Hematopoietic multipotent progenitor cell (in vitro differentiated cells): ENCODE data around the gene EBF3. TPM values are rescaled to one million over a fixed set of nuclear protein-coding genes. Genes with fewer than 3 reads are reported as not detected.

Experiments
- DNase-seq, 3 donors: peaks; one replicate each; pipeline ENCODE4 v3.0.0-alpha.2; 2011 to 2015; ENCODE audit warnings: low read depth in 2 of 3, low spot score in 2 of 3
- total RNA-seq: library from RNA; depleted of rRNA; stranded (reverse); fragments of >200 nt; gene quantifications from one replicate; pipeline ENCODE4 v1.2.3, GENCODE V29; 2012

EBF3 gene
- total RNA-seq, 1 donor: not detected

DNA sequence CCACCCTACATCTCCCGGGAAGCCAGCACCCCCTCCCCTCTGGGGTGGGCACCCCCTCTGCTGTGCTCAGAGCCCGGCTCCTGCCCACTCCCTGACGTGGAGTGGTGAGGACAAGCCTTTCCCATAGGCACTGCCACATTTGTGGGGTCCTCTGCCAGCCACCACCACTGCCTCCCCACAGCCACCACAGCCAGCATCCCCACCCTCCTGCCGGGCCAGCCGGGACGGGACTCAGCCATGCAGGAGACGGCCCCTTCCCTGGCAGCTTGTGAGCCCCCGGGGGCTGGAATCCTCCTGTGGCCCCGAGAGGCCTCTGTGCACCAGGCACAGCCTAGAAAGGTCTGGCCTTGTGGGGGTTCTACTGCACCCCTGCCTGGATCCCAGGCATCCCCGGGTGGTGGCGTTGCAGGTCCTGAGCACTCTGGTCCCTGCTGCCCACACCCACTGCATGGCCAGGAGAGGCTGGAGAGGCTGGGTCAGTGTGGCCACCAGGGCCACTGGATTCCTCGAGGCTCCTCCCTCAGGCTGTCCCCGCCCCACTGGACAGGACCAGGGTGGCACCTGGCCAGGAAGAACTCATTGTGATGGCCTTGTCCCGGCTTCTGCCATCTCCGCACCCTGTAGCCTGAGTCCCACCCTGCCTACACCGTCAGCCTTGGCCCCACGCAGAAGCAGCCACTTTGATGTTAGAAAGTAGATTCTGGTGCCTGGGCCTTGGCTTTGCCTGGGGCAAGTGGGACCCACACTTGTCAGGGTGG is 148.0 kb downstream of the EBF3 start:
- no peak for DNase-seq

GRCh38 chr10:129814681-129815646 is 149.1 kb downstream of the EBF3 start:
- DNase-seq: peak in 1 of 3 donors; percentile 8

DNA sequence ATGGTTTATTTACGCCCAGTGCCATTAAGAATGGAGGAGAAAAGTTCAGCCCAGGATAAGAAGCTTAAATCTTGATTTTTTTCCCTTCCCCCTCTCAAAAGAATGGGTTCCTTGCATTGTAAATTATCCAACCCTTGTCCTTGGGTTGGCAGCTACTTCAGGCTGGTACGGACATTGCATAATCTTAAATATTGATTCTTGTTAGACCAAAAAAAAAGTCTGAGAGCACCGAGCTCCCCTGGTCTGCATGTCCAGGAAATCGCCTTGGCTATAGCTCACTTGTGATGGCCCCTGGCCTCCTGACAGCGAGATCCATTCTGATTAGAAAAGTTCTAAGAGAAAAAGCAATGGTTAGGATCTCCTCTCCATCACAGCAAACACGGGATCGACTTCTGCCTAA is 151.7 kb downstream of the EBF3 start:
- DNase-seq: no peak

DNA sequence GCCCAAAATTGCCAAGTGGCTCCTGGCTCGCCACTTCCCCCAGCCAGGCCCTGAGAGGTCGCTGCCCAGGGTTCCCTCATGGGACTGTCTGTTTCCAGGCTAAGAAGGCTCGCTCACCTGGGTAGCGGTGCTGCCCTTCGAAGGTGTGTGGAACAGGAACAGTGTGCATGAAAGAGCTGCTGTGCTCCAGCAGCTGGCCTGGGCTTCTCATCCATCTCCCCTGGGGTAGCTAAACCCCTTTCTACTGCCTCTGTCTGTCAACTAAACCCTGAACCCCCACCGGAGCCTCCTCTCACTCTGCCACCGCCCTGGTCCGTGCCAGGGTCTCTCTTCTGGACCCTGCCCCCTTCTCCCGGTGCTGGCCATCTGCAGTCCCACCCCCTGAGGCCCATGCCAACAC is 152.9 kb downstream of the EBF3 start:
- no peak for DNase-seq

- no peak for DNase-seq
These were observed 154.2 kb downstream of the EBF3 start for GRCh38 chr10:129809841-129810240.

- DNase-seq: no peak
These were observed 154.6 kb downstream of the EBF3 start for GRCh38 chr10:129809431-129809830.

DNA sequence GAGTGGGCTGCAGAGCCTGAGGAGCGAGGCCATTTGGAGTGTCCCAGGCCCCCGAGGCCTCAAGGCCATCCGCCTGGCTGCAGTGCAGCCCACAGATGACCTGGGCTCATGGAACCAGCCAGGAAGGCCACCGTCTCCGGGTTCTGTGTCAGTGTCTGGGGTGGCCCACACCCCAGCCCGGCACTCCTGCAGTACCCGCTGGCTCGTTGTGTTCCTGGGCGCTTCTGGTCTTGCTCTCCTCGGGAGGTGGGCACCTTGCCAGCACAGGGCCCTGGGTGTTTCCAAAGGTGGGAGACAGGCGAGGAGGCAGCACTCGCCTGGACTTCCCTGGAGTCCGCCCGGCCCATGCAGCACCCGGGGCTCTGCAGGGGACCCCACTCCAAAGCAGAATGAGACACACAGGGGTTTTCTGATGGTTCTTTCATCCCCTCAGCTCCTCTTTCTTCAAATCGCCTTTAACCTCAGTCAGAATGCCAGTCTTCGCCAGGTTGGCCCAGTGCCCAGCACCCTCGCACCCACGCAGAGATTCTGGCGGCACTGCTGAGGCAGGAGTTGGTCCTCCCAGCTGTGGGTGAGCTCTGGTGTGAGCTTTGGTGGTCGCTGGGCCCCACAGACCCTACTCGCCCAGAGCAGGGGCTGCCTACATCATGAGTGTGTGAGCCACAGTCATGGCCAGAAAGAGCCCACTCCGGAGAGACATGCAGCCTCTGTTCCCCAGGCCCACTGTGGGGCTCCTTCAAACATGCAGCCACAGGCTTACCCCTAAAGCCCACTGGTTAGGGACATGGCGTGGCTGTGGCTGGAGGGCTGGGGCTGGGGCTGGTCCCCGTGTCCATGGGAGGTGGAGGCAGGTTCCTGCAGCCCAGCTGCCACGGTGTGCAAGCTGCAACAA is 155.7 kb downstream of the EBF3 start:
- DNase-seq: no peak

DNA sequence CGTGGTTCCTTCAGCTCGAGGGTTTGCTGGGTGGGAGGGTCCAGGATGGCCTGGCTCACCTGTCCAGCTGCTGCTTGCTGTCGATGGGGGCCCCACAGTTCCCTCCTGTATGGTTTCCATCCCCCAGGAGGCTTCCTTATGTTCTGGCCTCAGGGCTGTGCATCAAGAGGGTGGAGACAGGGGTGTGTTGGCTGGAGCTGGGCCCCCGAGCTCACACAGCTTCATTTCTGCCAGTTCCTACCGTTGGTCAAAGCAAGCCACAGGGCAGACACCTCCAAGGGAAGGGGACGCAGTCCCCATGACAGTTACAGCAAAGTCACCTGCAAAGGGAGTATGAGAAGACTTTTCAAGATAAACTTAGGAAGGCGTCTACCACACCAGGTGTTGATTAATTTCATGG is 156.9 kb downstream of the EBF3 start:
- DNase-seq: no peak

- no peak for DNase-seq
These were observed 163.2 kb downstream of the EBF3 start for GRCh38 chr10:129800796-129801340.

DNA sequence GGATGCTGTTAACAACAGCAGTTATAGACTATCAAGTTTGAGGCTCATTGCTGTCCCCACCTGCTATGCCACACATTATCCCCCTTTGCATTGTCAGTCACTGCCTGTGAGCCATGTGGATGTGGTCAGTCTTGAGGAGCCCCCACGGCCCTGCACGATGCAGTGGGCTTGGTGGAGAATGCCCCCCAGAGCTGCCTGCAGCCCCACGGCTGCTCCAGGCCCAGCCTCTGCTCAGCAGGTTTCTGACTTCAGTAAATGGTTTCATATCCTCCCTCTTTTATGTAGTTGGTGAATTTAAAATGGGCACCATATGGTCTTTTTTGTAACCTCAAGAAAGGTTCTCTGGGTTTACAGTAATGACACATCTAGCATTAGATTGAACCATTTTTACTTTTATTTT is 164.1 kb downstream of the EBF3 start:
- no peak for DNase-seq

GRCh38 chr10:129796710-129797420 is 167.2 kb downstream of the EBF3 start:
- peak in 2 of 3 donors; percentile 48 to 84 for DNase-seq

DNA sequence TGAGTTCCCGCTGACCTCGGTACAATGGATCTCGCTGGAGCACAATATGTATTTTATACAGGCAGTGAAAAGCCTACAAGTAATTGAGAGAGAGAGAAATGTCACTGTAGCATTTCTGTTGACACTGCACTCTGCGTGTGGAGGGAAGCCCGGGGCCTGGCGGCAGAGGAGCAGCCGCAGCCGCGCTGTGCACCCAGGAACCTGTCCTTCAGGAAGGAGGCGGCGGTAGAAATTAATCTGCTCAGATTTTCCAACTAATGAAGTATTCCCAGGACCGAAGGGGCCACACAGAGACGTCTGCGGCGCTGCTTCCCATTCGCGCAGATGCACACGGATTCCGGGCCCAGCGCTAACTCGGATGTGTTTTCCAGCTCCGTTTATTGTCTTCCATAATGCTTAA is 170.1 kb downstream of the EBF3 start:
- DNase-seq: no peak

DNA sequence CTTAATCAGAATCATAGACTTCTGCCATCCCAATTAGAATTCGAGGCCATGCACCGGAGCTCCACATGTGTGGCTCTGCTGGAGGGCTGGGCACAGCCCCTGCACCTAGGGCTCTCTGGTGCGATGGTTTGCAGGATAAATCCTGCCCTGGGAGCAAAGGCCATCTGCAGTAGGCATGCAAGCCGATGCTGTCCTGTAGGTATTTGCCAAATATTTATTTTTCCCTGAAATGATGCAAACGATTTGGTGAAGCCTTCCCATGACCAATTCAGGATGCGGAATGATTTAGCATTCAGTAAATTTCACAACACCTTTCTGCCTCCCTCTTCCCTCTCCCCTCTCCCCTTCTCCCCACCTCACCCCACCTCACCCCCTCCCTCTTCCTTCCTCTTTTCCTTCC is 170.6 kb downstream of the EBF3 start:
- DNase-seq: no peak

DNA sequence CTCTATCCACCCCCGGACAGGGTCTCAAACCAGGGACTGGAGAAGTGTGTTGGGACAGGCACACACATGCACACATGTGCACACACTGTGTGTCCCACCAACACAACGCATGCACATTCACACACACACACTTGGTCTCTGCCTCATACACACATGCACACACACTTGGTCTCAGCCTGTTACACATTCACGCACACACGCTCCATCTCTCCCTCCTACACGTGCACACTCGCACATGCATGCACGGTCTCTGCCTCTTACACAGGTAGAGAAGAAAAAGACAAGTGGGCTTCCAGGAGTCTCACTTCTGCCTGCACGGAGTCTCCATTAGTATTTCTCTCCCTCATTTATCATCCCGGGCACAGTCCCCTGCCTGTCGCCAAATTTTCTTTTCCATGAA is 171.2 kb downstream of the EBF3 start:
- no peak for DNase-seq

DNA sequence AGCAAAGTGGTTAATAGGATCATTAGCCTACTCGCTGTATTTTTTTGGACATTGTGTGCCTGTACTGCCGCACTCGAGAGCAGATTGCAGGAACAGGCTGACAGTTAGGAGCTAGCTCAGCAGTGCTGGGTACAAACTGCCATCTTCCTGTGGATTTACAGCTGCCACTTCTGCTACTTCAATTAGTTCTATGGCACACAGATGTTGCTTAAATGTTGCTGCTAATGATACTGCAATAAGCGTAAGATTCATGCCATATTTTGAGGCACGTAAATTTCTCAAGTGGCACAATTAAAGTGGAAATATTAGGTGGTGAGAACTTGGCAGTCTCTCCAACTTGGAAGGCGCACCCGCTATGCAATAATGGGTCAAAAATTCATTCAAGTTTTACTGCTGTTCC is 171.9 kb downstream of the EBF3 start:
- no peak for DNase-seq

DNA sequence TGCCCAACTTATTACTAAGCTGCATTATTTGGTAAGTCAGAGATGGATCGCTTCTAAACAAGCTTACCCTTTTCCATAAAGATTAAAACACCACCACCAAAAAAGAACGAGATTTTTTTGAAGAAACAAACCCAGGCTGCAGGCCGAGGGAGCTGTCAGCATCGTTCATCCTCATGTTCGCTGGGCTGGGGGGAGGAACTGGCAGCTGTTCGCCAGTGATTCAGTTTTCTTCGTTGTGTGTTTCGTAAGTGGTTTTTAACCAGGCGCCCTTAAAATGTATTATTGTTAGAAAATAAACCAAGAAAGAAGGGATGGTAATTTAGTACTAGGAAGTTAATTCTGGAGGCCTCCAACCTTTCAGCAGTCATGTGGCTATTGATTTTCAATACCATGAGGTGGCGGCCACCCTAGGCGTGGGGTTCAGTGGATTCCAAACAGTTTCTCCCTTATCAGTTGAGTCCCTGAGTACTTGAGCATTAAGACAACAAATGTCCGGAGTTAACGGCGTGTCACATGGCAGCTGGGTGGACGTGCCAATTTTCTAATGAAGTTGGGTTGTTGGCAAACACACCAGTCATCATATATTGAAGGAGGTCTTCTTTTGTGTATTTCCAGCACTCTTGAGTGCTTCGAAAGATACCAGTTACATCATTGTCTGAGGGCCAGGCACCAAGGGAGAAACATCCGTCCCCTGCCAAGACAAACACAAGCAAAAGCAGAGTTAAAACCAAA is 173.2 kb downstream of the EBF3 start:
- DNase-seq: no peak

- DNase-seq: no peak
These were observed 175.9 kb downstream of the EBF3 start for GRCh38 chr10:129788215-129788614.

DNA sequence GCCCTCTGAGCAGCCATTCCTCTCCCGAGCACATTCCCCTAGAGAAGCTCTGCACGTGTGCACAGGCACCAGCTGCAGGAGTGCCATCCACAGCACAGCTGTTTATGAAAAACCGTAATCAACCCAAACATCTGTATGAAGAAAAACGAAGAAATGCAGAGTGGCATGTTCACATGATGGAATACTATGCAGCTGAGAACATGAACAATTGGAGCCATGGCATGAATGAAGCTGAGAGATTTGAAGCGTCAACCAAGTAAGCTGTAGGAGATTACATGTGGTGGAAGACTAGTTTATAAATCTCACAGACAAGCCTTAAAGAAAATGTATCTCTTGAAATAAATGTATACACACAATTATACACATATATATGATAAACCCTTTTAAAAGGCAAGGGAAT is 176.5 kb downstream of the EBF3 start:
- no peak for DNase-seq

- DNase-seq: no peak
These were observed 177.9 kb downstream of the EBF3 start for GRCh38 chr10:129786216-129786615.
